SK-N-MC (cell line): ENCODE results near the gene C17orf107.
"Not testable (repeated sequence)": the region's sequence is repeated elsewhere in the genome, so short reads cannot be mapped to it uniquely, and the experiment has no call there.

ENCODE experiments used
- EZH2 ChIP-seq: fragments of 200-600 bp; sonication (generic); IDR thresholded peaks from one replicate; pipeline ENCODE4 v1.6.1; 2017; ENCODE audit warnings: antibody characterized with exemption
- POLR2AphosphoS5 ChIP-seq: IDR thresholded peaks from 2 replicates; pipeline ENCODE4 v1.6.1; 2012; ENCODE audit warnings: mild to moderate bottlenecking, low read depth, low read length, borderline replicate concordance

GRCh38 chr17:4906642-4907041, 7.3 kb downstream of the C17orf107 start:
- not testable (repeated sequence) for TF ChIP-seq POLR2AphosphoS5, EZH2
